ENCODE results near the gene UGT1A8.

- TF ChIP-seq TCF3 (CRISPR knock-in tag; IDR thresholded peaks at IDR 0.05) (no peak), NFIX (CRISPR knock-in tag; IDR thresholded peaks at IDR 0.05; ENCODE audit: low read depth) (no peak), FOXJ3 (CRISPR knock-in tag; IDR thresholded peaks at IDR 0.05) (no peak), NONO (IDR thresholded peaks at IDR 0.05; ENCODE audit: low read depth in 2 of 2, low read length in 1 of 2) (no peak), CTCF (IDR thresholded peaks at IDR 0.05 in 2 of 3, conservative IDR thresholded peaks at IDR 0.05 in 1 of 3; ENCODE audit: insufficient read depth in 2 of 3, low read depth in 1 of 3, low read length in 3 of 3) (no peak), USF1 (CRISPR knock-in tag; IDR thresholded peaks at IDR 0.05) (no peak), ETV6 (IDR thresholded peaks at IDR 0.05; ENCODE audit: borderline replicate concordance in 1 of 2, low read depth in 2 of 2, low read length in 1 of 2) (no peak), ETV6 (CRISPR knock-in tag; IDR thresholded peaks at IDR 0.05; ENCODE audit: borderline replicate concordance) (no peak), TARDBP (IDR thresholded peaks at IDR 0.05) (no peak), GABPA (tag; conservative IDR thresholded peaks at IDR 0.05; ENCODE audit: low read depth) (no peak), HBP1 (CRISPR knock-in tag; IDR thresholded peaks at IDR 0.05) (no peak), MAFG (tag; conservative IDR thresholded peaks at IDR 0.05) (no peak)
Measured at GRCh38 chr2:233821196-233821595, 203.8 kb downstream of the UGT1A8 start.
